IMR-90 (cell line): ENCODE data around the gene CMIP. TPM values are rescaled to one million over a fixed set of nuclear protein-coding genes. Genes with fewer than 3 reads are reported as not detected.
A peak's percentile ranks its signal among the peaks of the same experiment; 100 is the strongest.

ENCODE experiments used
- ATAC-seq: fragments of 200-7000 bp; cut with Tn5 transposase; 2 replicates; pipeline ENCODE4 v1.9.1; 2020; ENCODE audit warnings: low read depth, mild to moderate bottlenecking, moderate library complexity
- BruUV-seq: library from RNA; stranded (reverse); fragments of 400-500 nt; replicated peaks from 2 replicates; lab custom pipeline; 2021; lab: Mats Ljungman, UMichigan
- CTCF ChIA-PET: fragments of 300-600 bp; formaldehyde crosslinking; extraction: SDS; loops from one replicate; lab custom pipeline; 2021; ENCODE audit warnings: antibody characterized with exemption; lab: Yijun Ruan, JAX
- POLR2A ChIA-PET: fragments of 300-600 bp; sonication (Branson Sonifier 250); formaldehyde crosslinking; loops from one replicate; lab custom pipeline; 2022; ENCODE audit warnings: antibody characterized with exemption; ENCODE audit not compliant: unreplicated experiment; lab: Charles Lee
- DNase-seq: peaks from one replicate; pipeline ENCODE4 v3.0.0; 2013
- H2AFZ ChIP-seq: replicated peaks from 2 replicates; pipeline ENCODE3; 2013; ENCODE audit warnings: low read length, mild to moderate bottlenecking; ENCODE audit not compliant: poor library complexity
- H2AK5ac ChIP-seq: 2 replicates; pipeline ENCODE4 v1.6.1; 2013; ENCODE audit warnings: low read depth, low read length, inconsistent platforms
- H2AK9ac ChIP-seq: replicated peaks from 2 replicates; pipeline ENCODE3; 2013; ENCODE audit warnings: mild to moderate bottlenecking, low read depth, low read length, moderate library complexity; ENCODE audit not compliant: poor library complexity
- H2BK120ac ChIP-seq: 2 replicates; pipeline ENCODE4 v1.6.1; 2013; ENCODE audit warnings: low read depth, low read length, inconsistent platforms
- H2BK15ac ChIP-seq: 3 replicates; pipeline ENCODE4 v1.6.1; 2013; ENCODE audit warnings: low read depth, low read length, inconsistent platforms
- H2BK20ac ChIP-seq: 2 replicates; pipeline ENCODE4 v1.6.1; 2013; ENCODE audit warnings: low read depth, mild to moderate bottlenecking, inconsistent platforms, low read length, moderate library complexity
- H2BK5ac ChIP-seq: 2 replicates; pipeline ENCODE4 v1.6.1; 2013; ENCODE audit warnings: mild to moderate bottlenecking, low read depth, low read length, inconsistent platforms; ENCODE audit not compliant: poor library complexity, severe bottlenecking
- H3K14ac ChIP-seq: replicated peaks from 2 replicates; pipeline ENCODE4 v1.6.1; 2013; ENCODE audit warnings: low read depth, low read length, inconsistent platforms
- H3K18ac ChIP-seq: 2 replicates; pipeline ENCODE4 v1.6.1; 2013; ENCODE audit warnings: low read depth, low read length, control low read depth
- H3K23ac ChIP-seq: 2 replicates; pipeline ENCODE4 v1.6.1; 2013; ENCODE audit warnings: low read depth, low read length, inconsistent platforms
- H3K27ac ChIP-seq: 2 replicates; pipeline ENCODE4 v1.5.1; 2013; ENCODE audit warnings: mild to moderate bottlenecking, control low read depth, low read length; ENCODE audit not compliant: insufficient read depth
- H3K27me3 ChIP-seq: 2 replicates; pipeline ENCODE4 v1.6.1; 2013; ENCODE audit warnings: low read length; ENCODE audit not compliant: control insufficient read depth, insufficient read depth
- H3K36me3 ChIP-seq: 2 replicates; pipeline ENCODE4 v1.6.1; 2013; ENCODE audit warnings: low read length, mixed read lengths; ENCODE audit not compliant: control insufficient read depth, insufficient read depth
- H3K4ac ChIP-seq: 2 replicates; pipeline ENCODE4 v1.6.1; 2013; ENCODE audit warnings: low read depth, low read length, inconsistent platforms
- H3K4me1 ChIP-seq: 2 replicates; pipeline ENCODE4 v1.6.1; 2013; ENCODE audit warnings: low read length, mixed read lengths; ENCODE audit not compliant: control insufficient read depth, insufficient read depth
- H3K4me2 ChIP-seq: 2 replicates; pipeline ENCODE4 v1.6.1; 2013; ENCODE audit warnings: low read depth, mild to moderate bottlenecking, control low read depth, low read length, moderate library complexity
- H3K4me3 ChIP-seq: 2 replicates; pipeline ENCODE4 v1.5.1; 2013; ENCODE audit warnings: low read depth, mild to moderate bottlenecking, control low read depth, low read length, moderate library complexity; ENCODE audit not compliant: insufficient read depth
- H3K56ac ChIP-seq: 2 replicates; pipeline ENCODE4 v1.6.1; 2013; ENCODE audit warnings: low read length, inconsistent platforms; ENCODE audit not compliant: insufficient read depth; ENCODE audit errors: extremely low read depth
- H3K79me1 ChIP-seq, 2 experiments: 2 replicates each; pipeline ENCODE4 v1.6.1; 2013; ENCODE audit warnings: low read length in 2 of 2, inconsistent platforms in 1 of 2, low read depth in 1 of 2
- H3K9ac ChIP-seq: 2 replicates; pipeline ENCODE4 v1.6.1; 2013; ENCODE audit warnings: low read depth, low read length, control low read depth
- H3K9me1 ChIP-seq: 2 replicates; pipeline ENCODE4 v1.6.1; 2013; ENCODE audit warnings: low read length, inconsistent platforms; ENCODE audit not compliant: insufficient read depth
- H3K9me3 ChIP-seq: 2 replicates; pipeline ENCODE4 v1.6.1; 2013; ENCODE audit warnings: low read length; ENCODE audit not compliant: control insufficient read depth, insufficient read depth
- H4K20me1 ChIP-seq: 2 replicates; pipeline ENCODE4 v1.6.1; 2013; ENCODE audit warnings: low read length, inconsistent platforms; ENCODE audit not compliant: insufficient read depth
- H4K5ac ChIP-seq: 2 replicates; pipeline ENCODE4 v1.6.1; 2013; ENCODE audit warnings: mild to moderate bottlenecking, low read depth, low read length, control low read depth
- H4K8ac ChIP-seq, 2 experiments: 2 replicates each; pipeline ENCODE4 v1.6.1; 2013; ENCODE audit warnings: low read depth in 2 of 2, low read length in 2 of 2, control low read depth in 1 of 2, inconsistent platforms in 1 of 2
- H4K91ac ChIP-seq: 2 replicates; pipeline ENCODE4 v1.6.1; 2013; ENCODE audit warnings: low read depth, low read length, inconsistent platforms; ENCODE audit not compliant: insufficient read depth
- MXI1 ChIP-seq: IDR thresholded peaks from 2 replicates; pipeline ENCODE4 v1.6.1; 2012; ENCODE audit warnings: low read depth, mild to moderate bottlenecking, low read length, moderate library complexity, borderline replicate concordance
- NFE2L2 ChIP-seq: fragments of 150-350 bp; IDR thresholded peaks from 2 replicates; pipeline ENCODE4 v1.6.1; 2016; ENCODE audit warnings: low read depth, mild to moderate bottlenecking, low read length
- RFX5 ChIP-seq: IDR thresholded peaks from 2 replicates; pipeline ENCODE4 v1.8.0; 2012; ENCODE audit warnings: low read depth, mild to moderate bottlenecking, low read length, moderate library complexity
- SMC3 ChIP-seq: fragments of 150-350 bp; IDR thresholded peaks from 2 replicates; pipeline ENCODE4 v1.6.1; 2016; ENCODE audit warnings: low read depth, mild to moderate bottlenecking, antibody characterized with exemption, low read length, moderate library complexity
- WGBS, 2 experiments: methylation state at CpG; one replicate each; pipeline versions ENCODE4 v1.1.5 to v1.1.7; 2013; ENCODE audit warnings: missing lambda C conversion rate in 2 of 2; ENCODE audit not compliant: insufficient read length in 1 of 2; ENCODE audit errors: extremely low coverage in 2 of 2; 5-methylcytosine and 5-hydroxymethylcytosine counted together
- dilution Hi-C: fragments of 300-500 bp; cut with HindIII; formaldehyde crosslinking; loops from one replicate; pipeline ENCODE4 v1.14.3; 2018; ENCODE audit warnings: low sequenced_read_pairs; ENCODE audit not compliant: unreplicated experiment
- in situ Hi-C: fragments of 300-500 bp; cut with MboI; formaldehyde crosslinking; loops from 3 replicates; pipeline ENCODE4 v1.14.3; 2019; ENCODE audit warnings: low sequenced_read_pairs, inconsistent platforms, mixed read lengths
- intact Hi-C: fragments of 100-400 bp; cut with micrococcal nuclease; formaldehyde crosslinking; loops from 2 replicates; pipeline ENCODE4 v1.10.0; 2022
- polyA plus RNA-seq, 3 experiments: library from polyadenylated mRNA; depleted of rRNA; stranded (reverse); fragments of >200 nt; gene quantifications; 2 replicates each; pipeline ENCODE4 v1.2.3, GENCODE V29; 2012; ENCODE audit warnings: low replicate concordance in 1 of 3
- total RNA-seq: library from RNA; depleted of rRNA; stranded (reverse); fragments of >200 nt; gene quantifications from 2 replicates; pipeline ENCODE4 v1.2.3, GENCODE V29; 2012

The CMIP gene
- total and polyA plus RNA-seq, 2 of the 4 experiments (the other 2 are of a cell fraction): 3.2 to 11.6 TPM

- Histone ChIP-seq H2BK20ac (peak overlapping the region; percentile 29; the same call in 1 of the 2 replicates), H3K9ac (no peak overlapping the region), H3K36me3 (peaks cover 4% of the 10 kb centered on the region; the same call in 1 of the 2 replicates), H3K9me1 (peaks cover 14% of the 10 kb centered on the region), H4K5ac (no peak overlapping the region), H3K4me3 (no peak overlapping the region), H2AK5ac (peak overlapping the region; percentile 58; the same call in 1 of the 2 replicates), H3K14ac (0 out of 2 replicates have a peak overlapping the region, but pooled peaks have one; percentile 15), H3K4me2 (no peak overlapping the region), H2BK15ac (peak overlapping the region; percentile 44; the same call in 1 of the 3 replicates), H3K18ac (no peak overlapping the region), H2AFZ (peak overlapping the region; percentile 37), H3K9me3 (no peaks in the 10 kb centered on the region), H3K56ac (no peak overlapping the region), H3K4ac (peak overlapping the region; percentile 59), H3K4me1 (peaks cover 7% of the 10 kb centered on the region), H4K8ac (no peak overlapping the region), H3K79me1 (peaks cover 40 to 61% of the 10 kb centered on the region in 2 experiments), H4K91ac (no peak overlapping the region), H3K27ac (no peak overlapping the region), H2BK120ac (peak overlapping the region; percentile 24; the same call in 1 of the 2 replicates), H2AK9ac (peak overlapping the region; percentile 5), H4K20me1 (peaks cover 33% of the 10 kb centered on the region), H2BK5ac (no peak overlapping the region), H3K23ac (peak overlapping the region; percentile 61; the same call in 1 of the 2 replicates), H3K27me3 (no peaks in the 10 kb centered on the region)
- DNase-seq (no peak), ATAC-seq (no peak)
- intact Hi-C loops (no loop called here), in situ Hi-C loops (no loop called here), dilution Hi-C loops (no loop called here)
- CTCF ChIA-PET: interaction anchor here (0.7 kb wide), 1 partner anchor 21 kb away, joined by 3 read pairs; no protein-coding TSS in a partner anchor
- no TSS peak for BruUV-seq
- no peak for TF ChIP-seq MXI1
- no peak for TF ChIP-seq RFX5
- no peak for TF ChIP-seq NFE2L2
- no peak for TF ChIP-seq SMC3
- 100% methylated on average over 1 of the region's 9 CpGs; no CpG with 5 or more reads in 1 of the 2 experiments for WGBS, 2 experiments
- POLR2A ChIA-PET: no interaction called here
Observed at GRCh38 chr16:81519301-81520150, 74.9 kb downstream of the CMIP start.
